Measurements from ENCODE around the gene ABHD2.

Gene ABHD2

GRCh38 chr15:89225588-89225987 lies 137.3 kb downstream of the ABHD2 start (continued):
- TF ChIP-seq ZNF48 (tag by site-specific recombination; IDR thresholded peaks at IDR 0.05): no peak
- TF ChIP-seq KLF8 (tag by site-specific recombination; IDR thresholded peaks at IDR 0.05): no peak
- no peak for TF ChIP-seq PBX3 (CRISPR knock-in tag; IDR thresholded peaks at IDR 0.05)
- no peak for TF ChIP-seq ZNF488 (tag by site-specific recombination; IDR thresholded peaks at IDR 0.05)
- TF ChIP-seq ZNF174 (tag by site-specific recombination; IDR thresholded peaks at IDR 0.05): no peak
- 0 out of 2 replicates have a peak, but pooled peaks have one; percentile 51 for TF ChIP-seq REST (tag by site-specific recombination; IDR thresholded peaks at IDR 0.05)
- TF ChIP-seq ZNF362 (tag by site-specific recombination; IDR thresholded peaks at IDR 0.05): no peak
- peak; percentile 96 for TF ChIP-seq ZNF394 (tag by site-specific recombination; IDR thresholded peaks at IDR 0.05; ENCODE audit: borderline replicate concordance)
- TF ChIP-seq ATF2 (tag by site-specific recombination; IDR thresholded peaks at IDR 0.05; ENCODE audit: low read depth): no peak
- TF ChIP-seq ZNF202 (tag by site-specific recombination; IDR thresholded peaks at IDR 0.05; ENCODE audit: borderline replicate concordance): no peak
- TF ChIP-seq ZNF658 (tag by site-specific recombination; IDR thresholded peaks at IDR 0.05): no peak
- TF ChIP-seq TSHZ1 (tag by site-specific recombination; IDR thresholded peaks at IDR 0.05; ENCODE audit: borderline replicate concordance): no peak
- no peak for TF ChIP-seq ZBTB7A (tag by site-specific recombination; IDR thresholded peaks at IDR 0.05; ENCODE audit: low read depth)
- no peak for TF ChIP-seq GFI1B (tag by site-specific recombination; IDR thresholded peaks at IDR 0.05)
- TF ChIP-seq MZF1 (tag by site-specific recombination; IDR thresholded peaks at IDR 0.05; ENCODE audit: borderline replicate concordance): no peak

All from HEK293 (cell line).